ENCODE results near the gene FADS2.

Gene FADS2

DNA sequence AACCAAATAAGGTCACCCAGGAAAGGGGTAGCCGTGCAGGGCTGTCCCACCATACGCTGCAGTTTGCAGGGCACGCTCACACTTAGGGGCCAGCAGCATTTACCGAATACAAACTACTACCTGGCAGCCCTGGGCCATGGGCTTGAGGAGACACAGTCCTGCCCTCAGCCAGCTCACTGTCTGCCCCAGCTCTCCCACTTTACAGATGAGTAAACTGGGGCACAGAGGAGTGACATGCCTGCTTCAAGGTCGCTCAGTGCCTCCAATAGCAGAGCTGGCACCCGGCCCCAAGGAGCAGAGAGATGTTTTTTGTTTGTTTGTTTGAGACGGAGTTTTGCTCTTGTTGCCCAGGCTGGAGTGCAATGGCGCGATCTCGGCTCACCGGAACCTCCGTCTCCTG is 60.5 kb downstream of the FADS2 start:
- no peak for DNase-seq (ENCODE audit: low read depth)

DNA sequence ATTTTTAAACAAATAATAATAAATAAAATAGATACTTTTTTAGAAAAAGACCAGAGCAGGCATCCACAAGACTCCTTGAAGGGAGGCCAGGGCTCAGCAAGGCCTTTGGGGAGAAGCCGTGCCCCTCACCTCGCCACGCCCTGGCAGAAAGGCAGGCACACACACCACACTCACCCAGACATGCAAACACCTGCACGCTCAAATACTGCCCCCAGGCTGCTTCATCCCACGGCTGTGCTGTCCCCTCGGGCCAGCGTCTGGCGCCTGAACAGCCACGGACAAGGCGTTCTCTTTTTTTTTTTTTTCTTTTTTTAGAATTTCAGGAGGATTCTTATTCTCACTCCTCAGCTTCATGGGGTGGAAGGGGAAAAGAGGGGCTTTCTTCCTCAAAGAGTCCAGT is 61.7 kb downstream of the FADS2 start:
- DNase-seq (ENCODE audit: low read depth) = no peak

DNA sequence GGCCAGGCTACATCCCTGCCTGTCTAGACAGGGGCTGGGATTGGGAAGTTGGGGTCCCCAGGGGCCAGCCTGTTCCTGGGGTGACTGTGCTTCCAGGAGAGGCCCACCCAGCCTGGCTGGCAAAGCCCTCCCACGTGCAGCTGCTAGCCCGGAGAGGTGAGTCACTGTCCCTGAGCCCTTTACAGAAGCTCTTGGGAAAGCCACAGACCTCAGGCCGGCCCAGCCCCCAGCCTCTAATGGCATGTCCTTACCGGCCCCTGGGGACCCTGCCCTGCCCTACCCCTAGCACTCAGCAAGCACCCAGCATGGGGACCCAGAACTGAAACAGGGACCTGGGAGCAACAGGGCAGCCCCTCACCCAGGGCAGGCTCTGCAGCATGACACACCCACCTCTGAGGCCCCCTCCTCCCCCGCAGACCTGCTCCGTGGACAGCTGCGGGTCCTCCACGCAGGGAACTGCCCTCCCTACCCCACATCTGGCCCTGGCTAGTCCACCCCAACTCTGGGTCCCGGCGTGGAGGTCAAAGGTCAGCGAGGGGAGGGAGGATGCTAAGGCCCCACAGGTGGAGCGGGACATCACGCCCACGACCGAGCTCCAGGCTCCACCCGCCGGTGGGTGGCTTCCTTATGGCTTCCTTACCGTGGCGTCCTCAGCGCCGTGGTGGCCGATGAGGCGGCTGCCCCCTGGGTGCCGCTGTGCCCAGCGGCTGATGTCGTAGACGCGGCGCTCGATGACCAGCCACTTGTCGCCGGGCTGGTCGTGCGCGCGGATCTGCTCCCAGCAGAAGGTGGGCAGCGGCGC is 62.6 kb downstream of the FADS2 start:
- no peak for DNase-seq (ENCODE audit: low read depth)

DNA sequence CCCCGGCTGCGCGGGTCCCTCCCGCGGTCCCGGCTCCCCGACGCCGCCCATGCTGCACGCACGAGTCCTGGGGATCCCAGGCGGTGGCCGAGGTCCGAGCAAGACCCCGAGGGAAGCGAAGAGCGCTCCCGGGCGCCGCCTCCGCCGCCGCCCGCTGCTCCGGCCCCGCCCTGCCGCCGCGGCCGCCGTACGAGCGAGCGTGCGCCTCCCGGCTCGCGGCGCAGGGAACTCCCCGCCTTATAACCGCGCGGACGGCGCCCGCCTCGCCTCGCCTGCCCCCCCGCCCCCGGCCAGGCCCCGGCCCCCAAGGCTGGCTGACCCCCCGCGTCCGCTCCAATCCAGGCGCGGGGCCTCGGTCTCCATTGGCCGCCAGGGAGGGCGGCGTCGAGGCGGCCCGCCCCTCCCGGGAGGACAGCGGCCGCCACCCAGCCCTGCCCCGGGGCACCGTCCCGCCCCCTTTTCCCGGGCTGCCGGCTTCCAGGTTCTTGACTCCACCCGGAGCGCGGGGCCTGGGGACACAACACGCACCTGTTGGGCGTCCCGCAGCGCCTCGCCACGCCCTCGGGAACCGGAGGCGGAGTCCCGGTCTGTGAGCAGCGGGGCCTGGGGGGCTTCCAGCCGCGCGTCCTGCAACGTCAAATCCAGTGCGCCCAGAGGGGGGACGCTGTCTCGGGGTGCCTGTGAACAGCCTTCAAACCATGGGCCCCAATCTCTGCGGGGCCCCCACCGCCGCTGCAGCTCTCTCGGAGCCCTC is 63.4 kb downstream of the FADS2 start, which contains the start of gene FADS3:
TSS of gene FADS3 (minus strand) at position 215 of the 754 bp plus-strand sequence. CDS start at position 51, 164 bp downstream.
- peak; percentile 30 for DNase-seq (ENCODE audit: low read depth)

DNA sequence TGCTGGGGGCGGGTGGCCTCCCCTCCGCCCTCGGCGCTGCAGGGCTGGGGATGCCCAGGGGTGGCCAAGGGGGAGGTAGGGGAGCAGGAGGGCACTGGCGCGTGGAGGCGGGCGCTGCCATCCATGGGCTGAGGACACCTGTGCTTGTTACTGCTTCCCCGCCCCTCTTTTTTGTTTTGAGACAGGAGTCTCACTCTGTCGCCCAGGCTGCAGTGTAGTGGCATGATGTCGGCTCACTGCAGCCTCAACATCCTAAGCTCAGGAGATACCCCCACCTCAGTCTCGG is 63.9 kb downstream of the FADS2 start:
- DNase-seq (ENCODE audit: low read depth) = no peak

DNA sequence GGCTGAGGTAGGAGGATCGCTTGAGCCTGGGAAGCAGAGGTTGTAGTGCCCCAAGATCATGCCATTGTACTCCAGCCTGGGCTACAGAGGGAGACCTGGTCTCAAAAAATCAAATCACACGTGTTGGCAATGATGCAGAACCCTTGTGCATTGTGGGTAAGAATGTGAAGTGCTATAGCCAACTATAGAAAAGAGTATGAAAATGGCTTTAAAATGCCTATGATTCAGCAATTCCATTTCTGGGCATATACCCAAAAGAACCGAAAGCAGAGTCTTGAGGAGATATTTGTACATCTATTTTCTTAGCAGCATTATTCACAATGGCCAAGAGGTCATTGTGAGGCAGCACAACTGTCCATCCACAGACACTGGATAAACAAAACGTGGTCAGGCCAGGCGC is 65.9 kb downstream of the FADS2 start:
- no peak for DNase-seq (ENCODE audit: low read depth)

DNA sequence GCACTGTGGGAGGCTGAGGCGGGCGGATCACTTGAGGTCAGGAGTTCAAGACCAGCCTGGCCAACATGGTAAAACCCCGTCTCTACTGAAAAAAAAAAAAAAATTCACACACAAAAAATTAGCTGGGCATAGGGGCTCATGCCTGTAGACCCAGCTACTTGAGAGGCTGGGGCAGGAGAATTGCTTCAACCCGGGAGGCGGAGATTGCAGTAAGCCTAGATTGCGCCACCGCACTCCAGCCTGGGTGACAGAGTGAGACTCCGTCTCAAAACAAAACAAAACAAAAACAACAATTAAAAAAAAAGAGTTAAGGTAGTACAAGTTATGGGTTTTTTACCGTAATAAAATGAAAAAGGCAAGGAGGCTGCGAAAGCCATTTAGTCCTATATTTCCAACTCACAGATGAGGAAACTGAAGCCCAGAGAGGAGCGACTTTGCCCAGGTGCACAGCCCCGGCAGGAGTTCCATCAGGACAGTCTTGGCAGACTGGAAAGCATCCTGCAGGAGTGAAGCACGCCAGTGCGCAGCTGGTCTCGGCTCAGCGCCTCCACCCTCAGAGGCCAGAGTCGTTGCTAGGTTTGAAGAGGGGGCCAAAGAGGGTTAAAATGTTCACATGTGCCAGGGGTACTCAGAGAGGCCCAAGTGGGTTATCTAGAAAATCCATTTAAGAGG is 67.1 kb downstream of the FADS2 start:
- DNase-seq (ENCODE audit: low read depth) = no peak

DNA sequence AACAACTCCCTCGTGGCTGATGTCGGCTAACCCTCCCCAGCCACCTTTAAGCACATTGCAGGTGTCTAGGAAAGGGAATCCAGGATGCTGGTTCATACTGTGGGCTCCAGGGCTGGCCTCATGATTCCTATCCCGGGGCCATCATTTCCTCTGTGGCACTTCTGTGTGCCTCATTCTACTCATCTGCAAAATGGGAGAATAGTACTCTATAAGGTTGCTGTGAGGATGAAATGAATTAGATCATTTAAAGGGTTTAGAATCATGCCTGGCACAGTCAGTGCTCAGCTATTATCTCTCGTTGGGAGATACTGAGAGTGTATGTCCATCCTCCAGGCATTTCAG is 67.6 kb downstream of the FADS2 start:
- no peak for DNase-seq (ENCODE audit: low read depth)

DNA sequence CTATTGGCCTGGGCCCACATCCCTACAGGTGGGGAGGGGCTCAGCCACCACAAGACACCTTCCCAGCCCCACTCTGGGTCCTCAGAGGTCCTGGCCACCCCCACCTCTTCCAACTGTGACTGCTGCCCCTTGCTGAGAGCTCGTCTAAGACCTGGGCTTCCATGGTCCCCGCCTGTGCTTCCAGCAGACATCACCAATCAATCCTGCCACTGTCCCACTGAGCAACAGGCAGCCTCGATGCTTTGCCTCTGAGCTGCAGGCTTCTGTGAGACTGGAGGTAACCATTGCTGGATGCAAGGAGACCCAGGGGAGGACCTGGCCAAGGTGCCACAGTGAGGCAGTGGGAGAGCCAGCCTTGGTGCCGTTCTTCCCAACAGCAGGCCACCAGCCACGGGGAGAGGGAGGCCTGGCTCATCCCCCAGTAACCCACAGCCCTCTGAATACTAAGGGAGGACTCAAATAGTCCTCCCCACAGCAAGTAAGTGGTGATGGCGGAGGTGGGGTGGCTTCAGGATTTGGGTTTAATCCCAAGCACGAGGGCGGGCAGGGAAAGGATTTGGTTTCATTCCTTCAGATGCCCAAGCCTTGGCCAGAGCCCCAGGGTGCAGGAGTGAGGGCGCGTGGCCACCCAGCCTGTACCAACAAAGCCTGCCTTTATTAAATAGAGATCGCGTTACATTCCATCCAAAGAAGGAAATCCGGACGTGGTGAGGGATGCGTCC is 68.7 kb downstream of the FADS2 start:
- DNase-seq (ENCODE audit: low read depth) = no peak

DNA sequence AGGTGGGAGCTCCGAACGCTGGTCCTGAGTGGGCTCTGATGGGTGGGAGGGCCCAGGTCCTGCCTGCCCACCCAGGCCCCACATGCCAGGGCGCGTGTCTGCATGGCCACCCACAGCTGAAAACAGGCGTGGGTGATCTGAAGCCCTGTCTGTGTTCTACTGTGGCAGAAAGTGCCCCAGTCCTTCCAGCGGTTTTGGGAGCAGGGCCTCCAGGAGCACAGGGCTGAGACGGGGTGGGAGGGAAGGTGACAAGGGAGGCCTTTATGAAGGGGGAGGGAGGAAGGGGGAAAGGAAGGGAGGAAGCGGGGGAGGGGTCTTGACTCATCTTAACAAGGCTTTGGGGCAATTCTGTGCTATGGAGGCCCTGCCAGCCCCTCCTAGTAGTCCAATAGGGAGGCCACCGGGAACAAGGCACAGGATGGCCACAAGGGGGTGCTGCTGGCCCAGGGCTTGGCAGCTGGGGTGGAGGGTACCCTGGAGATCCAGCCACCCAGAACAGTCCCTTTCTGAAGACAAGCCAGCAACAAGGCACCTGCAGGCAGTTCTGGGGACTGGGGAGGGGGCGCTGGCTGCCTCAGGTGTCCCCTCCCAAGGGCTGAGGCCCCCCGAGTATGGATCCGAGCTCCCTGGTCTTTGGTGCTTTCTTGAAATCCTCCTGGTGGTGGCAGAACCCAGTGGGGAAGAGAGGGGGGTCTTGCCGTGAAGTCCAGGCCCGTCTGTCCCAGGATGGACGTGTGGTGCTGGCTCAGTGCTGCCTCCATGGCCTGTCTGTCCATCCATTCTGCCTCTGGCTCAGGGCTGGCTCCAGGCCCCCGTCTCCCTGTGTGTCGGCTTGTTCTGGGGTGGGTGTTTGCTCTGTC is 69.5 kb downstream of the FADS2 start:
- peak; percentile 77 for DNase-seq (ENCODE audit: low read depth)

DNA sequence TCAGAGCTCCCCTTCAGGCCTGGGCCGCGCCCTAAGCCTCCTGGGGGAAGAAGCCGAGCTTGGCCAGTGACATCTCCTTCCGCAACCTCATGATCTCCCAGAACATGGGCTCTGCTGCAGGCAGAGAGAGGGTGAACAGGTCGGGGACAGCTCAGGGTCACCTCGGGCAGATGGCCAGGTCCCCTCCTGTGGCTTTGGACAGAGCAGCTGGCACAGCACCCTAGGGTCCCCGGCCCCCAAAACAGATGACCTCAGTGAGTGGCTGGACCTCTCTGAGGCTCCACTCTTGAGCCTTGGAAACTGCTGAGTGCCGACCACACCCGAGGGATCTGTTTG is 70.1 kb downstream of the FADS2 start:
- no peak for DNase-seq (ENCODE audit: low read depth)

DNA sequence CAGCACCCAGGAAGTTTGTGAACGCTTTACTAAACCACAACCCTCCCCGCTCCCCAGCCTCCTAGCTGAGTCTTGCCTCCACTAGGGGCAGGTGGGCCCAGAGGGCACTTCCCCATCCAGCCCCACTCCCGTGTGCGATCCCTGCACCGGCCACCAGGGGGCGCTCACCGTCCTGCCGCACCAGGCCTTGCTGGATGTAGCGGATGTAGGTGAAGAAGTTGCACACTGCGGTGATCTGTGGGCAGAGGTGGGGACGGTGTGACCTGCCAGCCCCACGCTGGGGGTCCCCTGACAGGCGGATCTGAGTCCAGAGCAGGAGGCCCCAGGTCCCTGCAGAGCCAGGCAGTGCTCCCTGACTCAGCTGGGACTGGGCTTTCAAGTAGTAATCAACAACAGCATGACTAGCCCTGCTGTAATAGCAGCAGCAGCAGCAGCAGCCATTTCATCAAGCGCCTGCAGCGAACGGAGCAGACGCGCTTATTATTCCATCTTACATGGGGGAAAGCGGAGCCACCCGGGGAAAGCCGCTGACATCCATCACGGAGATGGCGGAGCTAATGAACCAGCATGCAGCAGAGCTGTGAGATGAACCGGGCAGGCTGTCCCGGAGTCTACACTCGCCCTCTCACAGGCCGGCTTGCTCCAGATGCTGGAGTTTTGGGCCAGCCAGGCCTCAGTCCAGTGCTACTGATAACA is 71.2 kb downstream of the FADS2 start:
- peak; percentile 96 for DNase-seq (ENCODE audit: low read depth)

DNA sequence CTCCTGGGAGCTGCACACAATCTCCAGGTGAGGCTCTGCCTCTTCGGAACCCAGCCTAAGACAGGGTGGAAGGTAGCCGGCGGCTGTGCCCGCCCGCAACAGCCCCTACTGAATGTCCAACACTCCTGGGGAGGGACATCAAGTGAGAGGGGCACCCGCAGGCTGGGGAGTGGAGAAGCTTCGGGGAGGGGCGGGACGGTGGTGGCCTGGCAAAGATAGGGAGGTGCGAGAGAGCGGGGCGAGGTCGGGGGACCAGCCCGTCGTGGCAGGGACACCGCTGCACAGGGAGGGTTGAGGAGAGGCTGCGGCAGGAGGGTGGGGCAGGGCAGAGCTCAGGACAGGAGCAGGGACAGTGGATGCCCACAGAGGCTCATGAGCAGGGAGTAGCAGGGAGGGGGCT is 72.2 kb downstream of the FADS2 start:
- DNase-seq (ENCODE audit: low read depth) = no peak

DNA sequence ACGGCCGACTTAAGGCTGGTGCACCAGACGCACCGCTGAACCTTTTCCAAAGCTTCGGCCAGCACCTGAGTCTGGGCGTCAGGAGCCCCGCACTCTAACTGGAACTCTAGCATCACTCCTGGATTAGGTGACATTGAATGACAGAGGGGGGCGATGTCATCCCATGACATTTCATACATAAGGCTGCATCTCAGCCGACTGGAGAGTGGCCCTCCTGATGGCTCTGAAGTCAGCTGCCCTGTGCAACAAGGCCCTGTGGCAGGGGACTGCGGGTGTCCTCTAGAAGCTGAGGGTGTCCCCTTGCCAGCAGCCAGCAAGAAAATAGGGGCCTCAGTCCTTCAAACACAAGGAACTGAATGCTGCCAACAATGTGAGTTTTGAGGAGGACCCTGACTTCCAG is 73.3 kb downstream of the FADS2 start:
- DNase-seq (ENCODE audit: low read depth) = no peak

DNA sequence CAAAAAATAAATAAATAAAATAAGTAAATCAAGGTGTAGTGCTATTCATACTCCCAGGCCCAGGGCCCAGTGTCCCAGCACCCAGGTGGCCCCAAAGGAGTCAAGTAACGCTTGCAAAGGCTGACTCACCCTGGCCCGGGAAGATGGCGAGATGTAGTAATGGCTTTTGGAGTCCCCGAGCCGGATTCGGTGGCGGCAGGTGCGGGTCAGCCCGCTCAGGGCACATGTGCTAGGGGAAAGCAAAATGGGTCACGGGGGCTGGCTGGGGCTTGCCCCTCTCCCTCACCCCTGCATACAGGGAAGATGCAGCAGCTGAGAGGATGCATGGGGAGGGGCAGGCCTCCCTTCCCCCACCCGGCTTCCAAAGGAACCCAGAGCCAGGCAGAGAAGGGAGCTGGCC is 74.2 kb downstream of the FADS2 start:
- DNase-seq (ENCODE audit: low read depth) = no peak

DNA sequence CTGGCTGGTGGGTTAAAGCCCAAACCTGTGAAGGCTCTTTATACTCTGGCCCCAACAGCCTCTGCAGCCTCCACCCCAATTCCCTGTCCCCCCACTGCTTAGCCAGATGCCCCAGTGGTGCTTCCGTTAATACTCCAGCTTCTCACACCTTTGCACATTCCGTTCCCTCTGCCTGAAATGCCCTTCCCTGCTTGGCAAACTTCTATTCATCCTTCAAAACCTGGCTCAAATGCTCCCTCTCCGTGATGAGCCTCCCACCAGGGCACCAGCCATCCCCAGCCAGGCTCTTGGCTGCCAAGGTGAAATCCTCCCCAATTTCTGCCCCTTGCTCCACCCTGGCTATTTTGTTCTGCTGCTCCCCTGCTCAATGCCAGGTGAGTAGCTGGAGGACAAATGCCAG is 75.7 kb downstream of the FADS2 start:
- DNase-seq (ENCODE audit: low read depth) = no peak

DNA sequence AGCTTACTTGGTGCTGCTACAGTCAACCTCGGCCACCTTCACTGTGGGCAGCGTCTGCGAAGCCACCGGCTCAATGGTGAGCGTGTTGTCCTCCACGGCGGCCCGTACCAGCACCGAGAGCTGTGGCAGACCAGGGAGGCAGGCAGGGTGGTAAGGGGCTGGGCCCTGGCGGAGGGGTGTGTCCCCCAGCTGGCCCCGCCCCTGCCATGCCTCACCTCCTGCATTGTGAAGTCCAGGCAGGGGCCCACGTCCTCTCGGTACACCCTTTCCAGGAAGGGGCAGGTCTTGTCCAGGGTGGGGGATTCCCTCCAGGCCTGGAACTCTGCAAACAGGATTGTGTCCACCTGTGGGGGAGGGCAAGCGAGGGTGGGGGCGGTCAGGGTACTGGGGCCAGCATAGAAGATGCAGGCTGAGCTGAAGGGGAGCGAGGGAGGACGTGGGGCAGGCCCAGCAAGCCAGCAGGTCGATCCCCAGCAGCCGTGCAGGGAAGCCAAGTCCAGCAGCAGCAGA is 76.5 kb downstream of the FADS2 start:
- no peak for DNase-seq (ENCODE audit: low read depth)

DNA sequence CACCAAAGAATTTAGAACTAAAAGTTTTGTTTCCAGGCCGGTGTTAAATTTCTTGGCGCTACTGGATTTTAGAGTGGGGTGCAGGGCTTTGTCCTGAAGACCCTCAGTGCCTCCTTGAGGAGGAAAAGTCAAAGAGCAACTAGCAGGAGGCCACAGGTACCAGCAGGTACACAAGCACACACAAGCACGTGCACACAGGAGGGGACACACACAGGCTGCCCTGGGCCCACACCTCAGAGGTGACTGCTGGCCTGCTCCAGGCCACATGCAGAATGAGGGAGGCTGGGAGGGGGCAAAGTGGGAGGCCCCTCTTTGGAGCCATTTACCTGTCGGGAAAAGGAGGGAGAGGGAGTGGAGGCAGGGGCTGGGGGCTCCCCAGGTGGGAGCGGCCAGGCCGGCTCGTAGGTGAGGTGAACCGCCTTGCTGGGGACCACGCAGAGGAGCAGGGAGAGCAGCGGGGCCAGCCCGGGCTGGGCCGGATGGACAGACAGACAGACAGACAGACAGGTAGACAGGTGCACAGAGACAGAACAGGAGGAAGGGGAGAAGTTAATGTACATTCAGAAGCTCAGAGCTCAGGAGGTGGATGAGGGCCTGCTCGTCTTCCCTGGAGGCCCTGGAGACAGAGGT is 77.1 kb downstream of the FADS2 start:
- DNase-seq (ENCODE audit: low read depth) = no peak

DNA sequence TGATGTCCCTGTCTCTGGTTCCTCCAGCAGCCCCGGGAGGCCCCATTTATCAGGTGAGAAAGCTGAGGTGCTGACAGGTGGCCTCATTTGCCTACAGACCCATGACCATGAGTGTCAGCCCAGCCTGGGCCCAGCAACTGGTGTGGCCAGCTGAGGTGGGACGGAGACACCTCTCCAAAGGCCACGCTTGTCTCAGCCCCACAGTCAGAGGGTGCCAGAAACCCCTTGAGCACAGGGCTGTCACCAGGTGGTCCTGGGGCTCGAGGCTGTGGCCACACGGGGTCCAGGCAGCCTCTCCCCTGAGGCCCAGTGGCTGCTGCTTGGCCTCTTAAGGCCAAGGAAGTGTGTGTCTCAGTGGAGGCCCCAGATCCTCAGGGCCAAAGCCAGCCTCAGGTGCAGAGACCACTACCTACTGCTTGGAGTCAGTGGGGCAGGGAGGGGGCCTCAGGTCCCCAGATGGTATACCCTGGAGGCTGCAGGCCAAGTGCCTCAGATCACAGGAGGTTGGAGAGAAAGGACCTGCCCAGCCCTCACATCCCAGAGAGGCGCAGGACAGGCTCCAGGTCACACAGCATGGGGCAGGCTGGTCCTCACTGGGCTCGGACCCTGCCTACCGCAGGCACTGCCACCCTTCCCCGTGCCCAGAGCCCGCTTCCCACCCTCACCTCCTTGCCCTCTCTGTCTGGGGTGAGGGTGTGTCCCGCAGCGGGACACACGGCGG is 77.9 kb downstream of the FADS2 start:
- no peak for DNase-seq (ENCODE audit: low read depth)

DNA sequence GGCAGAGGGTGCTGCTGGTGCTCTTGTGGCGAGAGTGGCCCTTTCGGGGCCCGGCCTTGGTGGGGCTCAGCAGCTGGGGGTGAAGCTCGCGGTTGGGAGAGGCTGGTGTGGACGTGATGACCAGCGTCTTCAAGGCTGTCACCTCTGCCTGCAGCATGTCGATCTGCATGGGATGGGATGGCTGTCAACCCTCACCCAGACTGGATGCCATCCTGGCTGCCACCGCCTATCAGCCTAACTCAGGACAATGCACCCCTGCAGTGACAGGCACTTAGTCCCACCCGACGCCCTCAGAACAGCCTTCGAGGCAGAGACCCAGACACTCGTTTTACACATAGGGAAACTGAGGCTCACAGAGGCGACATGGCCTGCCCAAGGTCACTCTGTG is 78.4 kb downstream of the FADS2 start:
- DNase-seq (ENCODE audit: low read depth) = no peak
